ENCODE data around the gene GDPD4. TPM values are rescaled to one million over a fixed set of nuclear protein-coding genes. Genes with fewer than 3 reads are reported as not detected.

The GDPD4 gene
- total and polyA plus RNA-seq, 10 of the 15 experiments (the other 5 are each of a cell fraction or from before 2014, with no cell fraction given): 0.23 TPM; not detected in 9

GRCh38 chr11:77213029-77213579 is 88.4 kb downstream of the GDPD4 start:
- intact Hi-C loops (cut with micrococcal nuclease; ENCODE audit: unreplicated experiment) (no loop called here), in situ Hi-C loops (cut with MboI) (no loop called here)
- RAD21 ChIA-PET (ENCODE audit: unreplicated experiment): no interaction called here
- CTCF ChIA-PET: no interaction called here
- H3K9ac ChIP-seq (ENCODE audit: control insufficient read depth, insufficient read depth, low read length): no peak overlapping the region
- no TSS peak for BruUV-seq (replicated peaks)
- H3K4me2 ChIP-seq (ENCODE audit: control insufficient read depth, insufficient read depth): no peak overlapping the region
- POLR2A ChIA-PET: no interaction called here
- no peak overlapping the region for H3K27ac ChIP-seq (ENCODE audit: control insufficient read depth, insufficient read depth)
- H3K4me1 ChIP-seq (ENCODE audit: control insufficient read depth, insufficient read depth, low read length): no peaks in the 10 kb centered on the region
- 13% methylated on average over 13 of the region's 13 CpGs for WGBS (ENCODE audit: insufficient coverage, insufficient replicate concordance, low lambda C conversion rate, missing lambda C conversion rate)
- no peaks in the 10 kb centered on the region for H3K9me3 ChIP-seq (replicated peaks; ENCODE audit: control insufficient read depth, insufficient read depth, low read length)
- SMC1A ChIA-PET (ENCODE audit: uncharacterized antibody, unreplicated experiment): no interaction called here
- DNase-seq (ENCODE audit: low read depth, low spot score): no peak
- H2AFZ ChIP-seq (ENCODE audit: control insufficient read depth, low read depth, low read length): no peak overlapping the region
- no peaks in the 10 kb centered on the region for H3K79me2 ChIP-seq (ENCODE audit: control insufficient read depth, insufficient read depth, low read length)
- FAIRE-seq: no peak
- H4K20me1 ChIP-seq (ENCODE audit: control insufficient read depth, insufficient read depth): no peaks in the 10 kb centered on the region
- no peak overlapping the region for H3K4me3 ChIP-seq
- H3K36me3 ChIP-seq (ENCODE audit: control insufficient read depth in 2 of 2, insufficient read depth in 2 of 2, low read length in 1 of 2): no peaks in the 10 kb centered on the region
- H3K27me3 ChIP-seq (replicated peaks in 1 of 2; ENCODE audit: control insufficient read depth in 2 of 2, insufficient read depth in 2 of 2, low read length in 1 of 2): no peaks in the 10 kb centered on the region
- ATAC-seq: no peak
- no peak for TF ChIP-seq TCF7 (IDR thresholded peaks at IDR 0.05; ENCODE audit: borderline replicate concordance)
- no peak for TF ChIP-seq NR2F1 (conservative IDR thresholded peaks at IDR 0.05)
- no peak for TF ChIP-seq CBX5 (IDR thresholded peaks at IDR 0.05; ENCODE audit: low read depth)
- no peak for TF ChIP-seq ATF7 (IDR thresholded peaks at IDR 0.05; ENCODE audit: low read depth)
- no peak for TF ChIP-seq CBFB (IDR thresholded peaks at IDR 0.05; ENCODE audit: low read depth)
- TF ChIP-seq NR2C2 (IDR thresholded peaks at IDR 0.05; ENCODE audit: borderline replicate concordance, control insufficient read depth, insufficient read length, low read depth): no peak
- no peak for TF ChIP-seq MLLT1 (IDR thresholded peaks at IDR 0.05)
- no peak for TF ChIP-seq ZNF217 (IDR thresholded peaks at IDR 0.05)
- no peak for TF ChIP-seq EZH2 (IDR thresholded peaks at IDR 0.05; ENCODE audit: borderline replicate concordance, control insufficient read depth, low read depth, low read length)
- no peak for TF ChIP-seq ZNF592 (IDR thresholded peaks at IDR 0.05)
- TF ChIP-seq NRF1 (conservative IDR thresholded peaks at IDR 0.05; ENCODE audit: low read depth, low read length): no peak
- no peak for TF ChIP-seq ZBTB33 (IDR thresholded peaks at IDR 0.05)
- no peak for TF ChIP-seq E2F8 (IDR thresholded peaks at IDR 0.05; ENCODE audit: low read depth, partially characterized antibody)
- no peak for TF ChIP-seq SMC3 (IDR thresholded peaks at IDR 0.05; ENCODE audit: borderline replicate concordance, low read length)
- no peak for TF ChIP-seq CHD4 (IDR thresholded peaks at IDR 0.05)

Data from GM12878 (cell line).